ENCODE data around the gene LRP1B.

Gene LRP1B

GRCh38 chr2:141264848-141265247 is 866.0 kb downstream of the LRP1B start:
- Histone ChIP-seq H3K79me2 (ENCODE audit: control insufficient read depth, low read length) (no peaks in the 10 kb centered on the region), H3F3A (ENCODE audit: control insufficient read depth, insufficient read depth) (no peaks in the 10 kb centered on the region), H3K9me3 (ENCODE audit: control insufficient read depth, insufficient read depth, low read length) (no peaks in the 10 kb centered on the region), H4K20me1 (ENCODE audit: control insufficient read depth, insufficient read depth, low read depth, low read length) (no peaks in the 10 kb centered on the region), H3K36me3 (ENCODE audit: control insufficient read depth, low read length) (no peaks in the 10 kb centered on the region), H3K4me3 (ENCODE audit: low read length) (no peak overlapping the region), H3K27me3 (ENCODE audit: control insufficient read depth, low read length) (no peaks in the 10 kb centered on the region), H3K4me1 (ENCODE audit: control insufficient read depth, low read length) (no peaks in the 10 kb centered on the region), H3K27ac (ENCODE audit: low read depth, low read length) (no peak overlapping the region), H3K4me2 (ENCODE audit: low read length) (no peak overlapping the region), H3K9me2 (replicated peaks; ENCODE audit: control insufficient read depth, low read length) (no peaks in the 10 kb centered on the region)
- no peak for TF ChIP-seq EZH2phosphoT487 (IDR thresholded peaks at IDR 0.05; ENCODE audit: borderline replicate concordance, low read length)
- TF ChIP-seq CTCF (IDR thresholded peaks at IDR 0.05; ENCODE audit: low read depth, low read length, poor library complexity, severe bottlenecking), result no peak

- Histone ChIP-seq H3F3A (ENCODE audit: control insufficient read depth, insufficient read depth) (no peaks in the 10 kb centered on the region), H3K9me2 (replicated peaks; ENCODE audit: control insufficient read depth, low read length) (no peaks in the 10 kb centered on the region), H3K36me3 (ENCODE audit: control insufficient read depth, low read length) (no peaks in the 10 kb centered on the region), H3K9me3 (ENCODE audit: control insufficient read depth, insufficient read depth, low read length) (no peaks in the 10 kb centered on the region), H3K27ac (ENCODE audit: low read depth, low read length) (no peak overlapping the region), H3K4me3 (ENCODE audit: low read length) (no peak overlapping the region), H3K79me2 (ENCODE audit: control insufficient read depth, low read length) (no peaks in the 10 kb centered on the region), H3K4me2 (ENCODE audit: low read length) (no peak overlapping the region), H3K4me1 (ENCODE audit: control insufficient read depth, low read length) (no peaks in the 10 kb centered on the region), H4K20me1 (ENCODE audit: control insufficient read depth, insufficient read depth, low read depth, low read length) (no peaks in the 10 kb centered on the region), H3K27me3 (ENCODE audit: control insufficient read depth, low read length) (no peaks in the 10 kb centered on the region)
- TF ChIP-seq EZH2phosphoT487 (IDR thresholded peaks at IDR 0.05; ENCODE audit: borderline replicate concordance, low read length), result no peak
- TF ChIP-seq CTCF (IDR thresholded peaks at IDR 0.05; ENCODE audit: low read depth, low read length, poor library complexity, severe bottlenecking), result no peak
Observed at GRCh38 chr2:141260911-141261310, 869.9 kb downstream of the LRP1B start.

- Histone ChIP-seq H3K79me2 (ENCODE audit: control insufficient read depth, low read length) (no peaks in the 10 kb centered on the region), H3K4me3 (ENCODE audit: low read length) (no peak overlapping the region), H3K4me2 (ENCODE audit: low read length) (no peak overlapping the region), H3K9me2 (replicated peaks; ENCODE audit: control insufficient read depth, low read length) (no peaks in the 10 kb centered on the region), H3K27me3 (ENCODE audit: control insufficient read depth, low read length) (no peaks in the 10 kb centered on the region), H3K4me1 (ENCODE audit: control insufficient read depth, low read length) (no peaks in the 10 kb centered on the region), H4K20me1 (ENCODE audit: control insufficient read depth, insufficient read depth, low read depth, low read length) (no peaks in the 10 kb centered on the region), H3K36me3 (ENCODE audit: control insufficient read depth, low read length) (no peaks in the 10 kb centered on the region), H3K9me3 (ENCODE audit: control insufficient read depth, insufficient read depth, low read length) (no peaks in the 10 kb centered on the region), H3K27ac (ENCODE audit: low read depth, low read length) (no peak overlapping the region), H3F3A (ENCODE audit: control insufficient read depth, insufficient read depth) (no peaks in the 10 kb centered on the region)
- no peak for TF ChIP-seq EZH2phosphoT487 (IDR thresholded peaks at IDR 0.05; ENCODE audit: borderline replicate concordance, low read length)
- TF ChIP-seq CTCF (IDR thresholded peaks at IDR 0.05; ENCODE audit: low read depth, low read length, poor library complexity, severe bottlenecking), result no peak
Observed at GRCh38 chr2:141259683-141260082, 871.1 kb downstream of the LRP1B start.

GRCh38 chr2:141242008-141242407 is 888.8 kb downstream of the LRP1B start:
- H3F3A ChIP-seq (ENCODE audit: control insufficient read depth, insufficient read depth), result no peaks in the 10 kb centered on the region
- H3K79me2 ChIP-seq (ENCODE audit: control insufficient read depth, low read length), result no peaks in the 10 kb centered on the region
- no peak overlapping the region for H3K4me2 ChIP-seq (ENCODE audit: low read length)
- H3K9me3 ChIP-seq (ENCODE audit: control insufficient read depth, insufficient read depth, low read length), result no peaks in the 10 kb centered on the region
- H3K27me3 ChIP-seq (ENCODE audit: control insufficient read depth, low read length), result no peaks in the 10 kb centered on the region
- H4K20me1 ChIP-seq (ENCODE audit: control insufficient read depth, insufficient read depth, low read depth, low read length), result no peaks in the 10 kb centered on the region
- H3K4me1 ChIP-seq (ENCODE audit: control insufficient read depth, low read length), result no peaks in the 10 kb centered on the region
- no peak overlapping the region for H3K27ac ChIP-seq (ENCODE audit: low read depth, low read length)
- H3K36me3 ChIP-seq (ENCODE audit: control insufficient read depth, low read length), result no peaks in the 10 kb centered on the region
- TF ChIP-seq CTCF (IDR thresholded peaks at IDR 0.05; ENCODE audit: low read depth, low read length, poor library complexity, severe bottlenecking), result no peak
- no peak for TF ChIP-seq EZH2phosphoT487 (IDR thresholded peaks at IDR 0.05; ENCODE audit: borderline replicate concordance, low read length)
- H3K9me2 ChIP-seq (replicated peaks; ENCODE audit: control insufficient read depth, low read length), result no peaks in the 10 kb centered on the region
- H3K4me3 ChIP-seq (ENCODE audit: low read length), result no peak overlapping the region
